ENCODE results near the gene TPM1.
A peak's percentile ranks its signal among the peaks of the same experiment; 100 is the strongest.

Gene TPM1

GRCh38 chr15:63041402-63041973 lies 1.1 kb upstream of the TPM1 start:
- no peak for DNase-seq (ENCODE audit: low read depth in 2 of 2)

- DNase-seq (ENCODE audit: low read depth in 2 of 2): no peak
These were observed 359 bp downstream of the TPM1 start for GRCh38 chr15:63042877-63043334.

GRCh38 chr15:63043335-63044076 lies 959 bp downstream of the TPM1 start:
- no peak for DNase-seq (ENCODE audit: low read depth in 2 of 2)

GRCh38 chr15:63044077-63044644 lies 1.6 kb downstream of the TPM1 start:
- no peak for DNase-seq (ENCODE audit: low read depth in 2 of 2)

GRCh38 chr15:63044645-63045464 lies 2.3 kb downstream of the TPM1 start:
- DNase-seq (ENCODE audit: low read depth in 2 of 2): no peak

GRCh38 chr15:63045465-63045840 lies 2.9 kb downstream of the TPM1 start:
- no peak for DNase-seq (ENCODE audit: low read depth in 2 of 2)

- DNase-seq (ENCODE audit: low read depth in 2 of 2): no peak
These were observed 3.3 kb downstream of the TPM1 start for GRCh38 chr15:63045879-63046278.

GRCh38 chr15:63046917-63047760 lies 4.6 kb downstream of the TPM1 start:
- no peak for DNase-seq (ENCODE audit: low read depth in 2 of 2)

GRCh38 chr15:63047792-63048114 lies 5.2 kb downstream of the TPM1 start:
- DNase-seq (ENCODE audit: low read depth in 2 of 2): no peak

GRCh38 chr15:63048115-63048775 lies 5.7 kb downstream of the TPM1 start:
- peak; percentile 79 to 86 for DNase-seq (ENCODE audit: low read depth in 2 of 2)

GRCh38 chr15:63048776-63049665 lies 6.5 kb downstream of the TPM1 start:
- no peak for DNase-seq (ENCODE audit: low read depth in 2 of 2)

- no peak for DNase-seq (ENCODE audit: low read depth in 2 of 2)
These were observed 7.3 kb downstream of the TPM1 start for GRCh38 chr15:63049783-63050371.

- DNase-seq (ENCODE audit: low read depth in 2 of 2): no peak
These were observed 8.2 kb downstream of the TPM1 start for GRCh38 chr15:63050731-63051155.

- DNase-seq (ENCODE audit: low read depth in 2 of 2): no peak
These were observed 8.9 kb downstream of the TPM1 start for GRCh38 chr15:63051156-63052066.

GRCh38 chr15:63052077-63052841 lies 9.7 kb downstream of the TPM1 start:
- DNase-seq (ENCODE audit: low read depth in 2 of 2): no peak

GRCh38 chr15:63052961-63053698 lies 10.6 kb downstream of the TPM1 start:
- no peak for DNase-seq (ENCODE audit: low read depth in 2 of 2)

- no peak for DNase-seq (ENCODE audit: low read depth in 2 of 2)
These were observed 11.7 kb downstream of the TPM1 start for GRCh38 chr15:63054281-63054683.
